GM19023 (cell line): ENCODE data around the gene DNAH5.

Experiments used
- ATAC-seq: cut with Tn5 transposase; IDR thresholded peaks from one replicate; pipeline ENCODE4 v1.9.1; 2021; ENCODE audit warnings: mild to moderate bottlenecking, moderate library complexity; ENCODE audit not compliant: unreplicated experiment

The DNAH5 gene

DNA sequence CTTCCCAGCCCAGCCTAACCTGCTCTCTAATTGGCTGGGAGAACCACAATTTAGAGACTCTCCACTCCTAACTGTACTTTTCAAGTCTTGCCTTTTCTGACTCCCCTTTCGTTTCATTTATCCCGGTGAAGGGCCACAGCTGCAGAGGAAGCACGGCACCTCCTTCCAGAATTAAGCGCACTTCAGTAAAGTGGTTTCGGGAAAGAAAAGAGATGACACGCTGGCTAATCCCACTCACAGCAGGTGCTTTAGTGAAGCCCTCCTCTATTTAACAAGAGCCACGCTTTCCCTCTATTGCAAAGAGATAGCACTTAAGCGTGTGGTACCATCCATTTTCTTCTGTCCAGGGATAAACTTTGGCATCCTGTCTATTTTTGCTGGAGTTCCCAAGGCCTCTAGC, 4.8 kb downstream of the DNAH5 start:
- no peak for ATAC-seq

DNA sequence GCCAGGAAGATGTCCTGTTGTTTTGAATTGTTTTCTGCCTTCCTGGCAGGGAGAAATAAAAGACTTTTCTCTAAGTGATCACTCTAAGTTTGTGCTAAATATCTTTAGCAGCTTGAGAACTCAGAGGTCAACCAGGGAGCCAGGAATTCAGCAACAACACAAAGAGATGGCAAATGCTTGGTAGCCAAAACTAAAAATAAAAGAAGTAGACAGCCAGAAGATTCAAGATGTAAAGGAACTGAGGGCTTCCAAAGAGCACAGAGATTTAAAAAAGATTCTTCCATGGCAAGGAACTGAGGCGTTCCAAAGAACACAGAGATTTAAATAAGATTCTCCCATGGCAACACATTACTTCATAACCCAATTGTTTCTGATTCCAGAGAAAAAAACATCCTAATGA, 9.6 kb downstream of the DNAH5 start:
- ATAC-seq, result no peak

- ATAC-seq, result no peak
Observed at GRCh38 chr5:13934125-13934524, 10.4 kb downstream of the DNAH5 start.

- ATAC-seq, result no peak
Observed at GRCh38 chr5:13932561-13932960, 11.9 kb downstream of the DNAH5 start.

GRCh38 chr5:13932011-13932410, 12.5 kb downstream of the DNAH5 start:
- no peak for ATAC-seq

DNA sequence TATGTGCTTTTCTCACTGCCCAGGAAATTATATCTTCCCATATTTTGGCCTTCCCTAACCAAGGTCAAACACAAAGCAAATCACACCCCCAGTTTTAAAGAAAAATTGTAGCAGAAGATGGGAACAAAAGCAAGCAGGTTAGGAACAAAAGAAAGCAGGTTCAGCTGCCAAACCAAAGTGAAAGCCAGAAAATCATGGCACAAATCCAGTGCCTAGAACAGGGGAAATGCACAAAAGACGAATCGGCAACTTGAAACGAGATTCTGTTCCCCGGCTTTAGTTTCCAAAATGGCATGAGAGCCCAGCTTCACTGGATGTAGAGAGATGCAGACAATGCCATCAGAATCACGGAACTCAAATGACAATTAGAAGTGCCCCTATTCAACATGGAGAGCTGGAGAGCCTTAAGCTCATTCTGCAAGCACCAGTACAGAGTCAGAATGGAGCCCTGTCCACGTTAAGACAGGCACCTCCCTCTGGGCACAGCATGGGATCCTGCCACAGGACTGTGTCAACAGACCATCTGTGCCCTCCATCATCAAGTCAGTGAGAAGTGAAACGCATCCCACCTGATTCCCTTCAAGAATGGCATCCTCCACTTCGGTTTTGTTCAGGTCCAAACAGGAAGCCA, 13.8 kb downstream of the DNAH5 start:
- ATAC-seq, result no peak

- ATAC-seq, result no peak
Observed at GRCh38 chr5:13926731-13927130, 17.8 kb downstream of the DNAH5 start.

- ATAC-seq, result no peak
Observed at GRCh38 chr5:13921578-13921977, 22.9 kb downstream of the DNAH5 start.

DNA sequence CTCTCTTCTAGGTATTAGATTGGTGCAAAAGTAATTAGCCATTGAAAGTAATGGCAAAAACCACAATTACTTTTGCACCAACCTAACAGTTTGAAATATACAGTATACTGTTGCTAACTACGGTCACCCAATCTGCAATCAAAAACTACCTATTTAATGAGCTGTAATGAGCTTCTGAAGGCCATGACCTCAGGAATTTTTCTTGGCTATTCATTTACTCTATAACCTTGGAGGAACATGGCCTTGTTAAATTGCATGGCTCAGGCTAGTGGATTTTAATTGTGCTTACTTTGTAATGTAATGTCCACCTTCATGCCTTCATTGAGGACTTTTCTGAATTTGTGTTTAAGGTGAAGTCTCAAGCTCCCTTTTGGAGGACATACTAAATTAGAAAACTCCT, 24.7 kb downstream of the DNAH5 start:
- no peak for ATAC-seq

GRCh38 chr5:13919087-13919486, 25.4 kb downstream of the DNAH5 start:
- ATAC-seq, result no peak

DNA sequence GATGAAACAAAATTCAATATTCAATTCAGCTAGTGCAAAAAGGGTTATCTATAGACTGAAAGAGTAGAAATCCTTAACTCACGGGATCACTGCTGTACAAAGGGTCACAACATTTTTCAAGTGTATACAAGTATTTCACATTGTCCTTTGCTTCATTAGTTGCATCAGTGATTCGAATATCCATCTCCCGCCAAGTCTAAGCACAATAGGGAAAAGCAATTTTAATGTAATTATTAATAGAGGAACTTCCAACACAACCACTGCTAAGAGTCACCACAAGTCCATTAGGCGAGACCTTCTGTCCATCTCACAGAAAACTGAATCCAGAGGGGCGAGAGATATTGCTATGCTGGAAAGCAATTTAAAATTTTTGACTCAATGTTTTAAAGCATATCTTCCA, 27.4 kb downstream of the DNAH5 start:
- no peak for ATAC-seq

DNA sequence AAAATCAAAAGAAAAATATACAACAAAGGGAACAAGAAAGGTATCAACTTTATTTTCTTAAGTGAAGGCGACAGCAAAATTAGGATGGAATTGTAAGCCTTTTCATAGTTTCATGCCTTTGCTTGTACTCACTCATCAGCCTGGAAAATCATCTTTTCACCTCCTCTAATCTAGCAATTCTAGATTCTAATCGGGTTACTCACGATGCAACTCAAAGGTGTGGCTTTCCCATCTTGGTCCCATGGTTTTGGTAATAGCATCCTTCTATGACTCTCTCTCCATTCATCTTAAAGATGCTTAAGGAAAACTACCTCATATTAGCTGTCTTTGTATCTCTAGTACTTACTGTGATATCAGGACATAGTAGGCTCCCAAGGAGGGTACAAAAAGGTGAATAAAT, 30.5 kb downstream of the DNAH5 start:
- ATAC-seq, result no peak

GRCh38 chr5:13910637-13911288, 33.7 kb downstream of the DNAH5 start:
- no peak for ATAC-seq

DNA sequence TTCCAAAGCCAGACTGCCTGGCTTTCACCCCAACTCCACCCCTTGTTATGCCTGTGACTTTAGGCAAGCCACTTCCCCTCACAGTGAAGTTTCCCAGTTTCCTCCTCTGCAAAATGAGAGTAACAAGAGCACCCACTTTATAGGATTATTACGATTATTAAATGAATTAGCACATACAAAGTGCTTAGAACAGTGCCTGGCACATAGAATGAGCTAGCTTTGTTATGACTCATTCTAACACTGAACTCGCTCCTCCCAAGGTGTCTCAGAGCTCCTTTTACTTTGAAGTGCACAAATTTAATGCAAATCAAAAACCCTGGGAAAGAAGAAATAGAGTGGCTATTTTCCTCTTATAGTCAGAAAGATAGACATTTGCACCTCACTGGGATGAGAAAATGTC, 34.3 kb downstream of the DNAH5 start:
- no peak for ATAC-seq

DNA sequence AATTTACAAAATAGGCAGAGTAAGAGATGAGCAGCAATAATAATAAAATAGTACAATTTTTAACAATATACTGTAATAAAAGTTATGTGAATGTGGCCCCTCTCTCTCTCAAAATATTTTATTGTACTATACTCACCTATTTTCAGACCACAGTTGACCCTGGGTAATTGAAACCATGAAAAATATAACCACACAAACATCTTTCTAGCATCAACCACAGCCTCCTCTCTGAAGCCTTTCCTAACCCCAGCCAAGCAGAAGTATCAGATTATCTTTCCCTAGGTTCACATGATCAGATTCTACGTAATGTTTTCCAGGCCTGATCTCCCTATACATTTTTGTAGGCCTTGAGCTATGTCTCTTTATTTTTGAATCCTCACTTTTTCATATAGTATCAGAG, 35.2 kb downstream of the DNAH5 start:
- ATAC-seq, result no peak

GRCh38 chr5:13898569-13898968, 45.9 kb downstream of the DNAH5 start:
- ATAC-seq, result no peak

DNA sequence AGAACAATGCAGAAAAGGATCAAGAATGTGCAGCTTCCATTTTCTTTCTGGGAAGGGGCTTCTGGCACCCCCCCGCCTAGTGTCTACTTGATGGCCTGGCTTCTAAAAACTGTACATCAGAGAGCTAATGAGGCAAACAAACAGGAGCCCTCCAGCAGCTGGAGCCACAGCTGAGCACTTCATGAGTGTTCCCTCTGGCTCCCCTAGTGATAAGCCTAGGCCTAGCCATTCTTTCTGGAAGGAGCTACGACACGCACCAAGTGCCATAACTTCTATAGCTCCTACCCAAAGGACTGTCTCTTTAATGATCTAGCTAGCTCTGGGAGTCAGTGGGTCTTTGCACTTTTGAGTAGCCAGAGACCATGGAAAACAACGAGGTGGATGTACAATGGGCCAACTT, 66.1 kb downstream of the DNAH5 start:
- no peak for ATAC-seq

GRCh38 chr5:13866792-13867191, 77.7 kb downstream of the DNAH5 start:
- no peak for ATAC-seq

DNA sequence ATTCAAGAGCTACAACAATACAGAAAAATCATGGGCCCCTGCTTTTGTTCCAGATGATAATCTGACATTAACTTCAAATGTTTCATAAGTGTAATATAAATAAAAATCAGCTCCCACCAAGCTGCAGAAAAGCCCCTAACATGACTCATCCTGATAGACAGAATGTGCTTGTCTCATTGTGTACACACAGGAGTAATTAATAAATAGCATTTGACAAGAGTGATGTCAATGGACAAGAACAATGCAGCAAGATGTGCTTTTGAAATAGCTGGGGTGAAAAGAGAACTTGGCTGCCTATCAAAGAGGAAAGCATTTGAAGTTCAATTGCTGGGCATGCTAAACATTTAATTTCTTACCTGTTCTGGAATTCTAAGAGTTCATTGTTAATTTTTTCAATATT, 79.2 kb downstream of the DNAH5 start:
- no peak for ATAC-seq

GRCh38 chr5:13860146-13860545, 84.3 kb downstream of the DNAH5 start:
- ATAC-seq, result no peak

DNA sequence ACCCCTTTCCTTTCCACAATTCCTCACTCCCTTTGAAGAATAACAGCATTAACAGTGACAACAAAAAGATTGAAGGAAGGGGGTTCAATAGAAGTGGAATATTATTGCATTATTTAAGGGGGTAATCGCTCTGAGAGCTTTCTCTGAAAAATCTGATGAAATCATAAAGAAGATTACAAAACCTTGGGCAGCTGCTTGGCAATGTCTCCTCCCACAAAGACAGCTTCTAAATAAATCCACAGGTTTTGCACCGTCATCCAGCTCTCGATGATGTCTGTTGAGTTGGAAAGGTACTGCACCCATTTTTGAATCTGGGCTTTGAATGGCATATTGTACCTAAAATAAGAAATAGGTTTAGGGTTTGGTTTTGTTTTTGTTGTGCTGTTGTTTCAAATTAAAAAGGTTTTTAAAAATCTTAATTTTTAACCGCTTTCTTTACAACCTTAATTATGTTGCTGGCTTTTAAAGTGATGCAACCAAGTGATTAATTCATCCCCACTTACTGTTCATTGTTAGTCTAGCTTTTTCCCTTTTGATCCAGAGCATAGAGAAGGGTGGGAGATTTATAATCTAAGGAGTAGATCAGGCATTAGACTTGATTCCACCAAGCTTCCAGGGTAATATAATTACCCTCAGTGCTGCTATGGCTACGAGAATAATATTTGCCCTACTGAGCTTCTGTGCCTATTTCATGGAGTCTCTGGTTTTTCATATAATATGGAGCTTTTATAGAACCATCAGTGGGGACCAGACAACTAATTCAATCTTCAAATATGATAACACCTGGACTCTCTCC, 85.0 kb downstream of the DNAH5 start:
- no peak for ATAC-seq

- no peak for ATAC-seq
Observed at GRCh38 chr5:13843175-13843846, 101.2 kb downstream of the DNAH5 start.
